ENCODE results near the gene APH1A.
"Not testable (repeated sequence)": the region's sequence is repeated elsewhere in the genome, so short reads cannot be mapped to it uniquely, and the experiment has no call there.

APH1A gene

DNA sequence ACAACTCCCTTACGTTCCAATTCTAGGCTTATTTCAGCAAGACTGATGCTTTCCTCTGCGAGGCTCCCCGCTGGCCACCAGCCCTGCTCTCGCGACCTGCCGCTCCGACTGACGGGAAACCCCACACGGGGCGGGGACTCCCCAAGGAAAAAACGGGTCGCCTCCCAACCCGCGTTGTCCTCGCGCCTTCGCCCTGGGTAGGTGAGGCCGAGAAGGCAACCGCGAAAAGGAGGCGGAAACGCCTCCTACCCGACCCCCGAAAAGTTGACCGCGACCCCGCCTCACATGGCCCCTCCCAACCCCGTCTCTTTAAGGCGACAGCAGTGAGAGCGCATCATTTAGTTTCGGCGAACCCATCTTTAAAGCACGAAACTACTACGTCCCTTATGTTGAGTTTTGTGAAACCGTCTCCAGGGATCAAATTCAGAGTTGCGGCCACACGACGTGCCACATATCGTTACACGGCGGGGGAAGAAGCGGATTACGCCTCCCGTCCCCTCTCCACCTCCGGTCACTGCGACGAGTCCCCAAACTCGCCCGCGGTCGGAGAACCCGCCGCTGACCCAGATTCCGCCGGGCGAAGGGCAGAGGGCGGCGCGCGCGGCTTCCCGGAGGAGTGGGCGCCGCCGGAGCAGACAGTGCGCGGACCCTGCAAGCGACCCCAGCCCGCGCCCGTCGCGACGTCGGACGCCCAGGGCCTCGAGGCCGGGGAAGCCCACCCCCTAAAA, 34.1 kb downstream of the APH1A start:
- Histone ChIP-seq H3K4me1 (ENCODE audit: control insufficient read depth in 1 of 2, insufficient read depth in 2 of 2, low read length in 2 of 2) (peaks cover 5 to 12% of the 10 kb centered on the region in 2 donors), H3K9me3 (ENCODE audit: control insufficient read depth in 1 of 2, low read length in 2 of 2) (no peaks in the 10 kb centered on the region), H3K27me3 (ENCODE audit: control insufficient read depth in 1 of 2, insufficient read depth in 2 of 2, low read length in 2 of 2) (no peaks in the 10 kb centered on the region), H3K27ac (ENCODE audit: low read depth, low read length) (peak overlapping the region; percentile 95), H3K4me3 (ENCODE audit: low read depth in 1 of 2, low read length in 2 of 2) (peak overlapping the region; percentile 83 to 99), H3K9ac (ENCODE audit: low read depth in 1 of 2, low read length in 2 of 2) (peak overlapping the region; percentile 91), H3K36me3 (ENCODE audit: control insufficient read depth in 1 of 2, insufficient read depth in 2 of 2, low read length in 2 of 2) (no peaks in the 10 kb centered on the region)

- Histone ChIP-seq H3K27ac (ENCODE audit: low read depth, low read length) (peak overlapping the region; percentile 95), H3K9ac (ENCODE audit: low read depth in 1 of 2, low read length in 2 of 2) (peak overlapping the region; percentile 91), H3K4me1 (ENCODE audit: control insufficient read depth in 1 of 2, insufficient read depth in 2 of 2, low read length in 2 of 2) (peaks cover 5 to 12% of the 10 kb centered on the region in 2 donors), H3K4me3 (ENCODE audit: low read depth in 1 of 2, low read length in 2 of 2) (peak overlapping the region; percentile 83 to 99), H3K9me3 (ENCODE audit: control insufficient read depth in 1 of 2, low read length in 2 of 2) (no peaks in the 10 kb centered on the region), H3K27me3 (ENCODE audit: control insufficient read depth in 1 of 2, insufficient read depth in 2 of 2, low read length in 2 of 2) (no peaks in the 10 kb centered on the region), H3K36me3 (ENCODE audit: control insufficient read depth in 1 of 2, insufficient read depth in 2 of 2, low read length in 2 of 2) (no peaks in the 10 kb centered on the region)
Measured at GRCh38 chr1:150234309-150234565, 34.6 kb downstream of the APH1A start.

DNA sequence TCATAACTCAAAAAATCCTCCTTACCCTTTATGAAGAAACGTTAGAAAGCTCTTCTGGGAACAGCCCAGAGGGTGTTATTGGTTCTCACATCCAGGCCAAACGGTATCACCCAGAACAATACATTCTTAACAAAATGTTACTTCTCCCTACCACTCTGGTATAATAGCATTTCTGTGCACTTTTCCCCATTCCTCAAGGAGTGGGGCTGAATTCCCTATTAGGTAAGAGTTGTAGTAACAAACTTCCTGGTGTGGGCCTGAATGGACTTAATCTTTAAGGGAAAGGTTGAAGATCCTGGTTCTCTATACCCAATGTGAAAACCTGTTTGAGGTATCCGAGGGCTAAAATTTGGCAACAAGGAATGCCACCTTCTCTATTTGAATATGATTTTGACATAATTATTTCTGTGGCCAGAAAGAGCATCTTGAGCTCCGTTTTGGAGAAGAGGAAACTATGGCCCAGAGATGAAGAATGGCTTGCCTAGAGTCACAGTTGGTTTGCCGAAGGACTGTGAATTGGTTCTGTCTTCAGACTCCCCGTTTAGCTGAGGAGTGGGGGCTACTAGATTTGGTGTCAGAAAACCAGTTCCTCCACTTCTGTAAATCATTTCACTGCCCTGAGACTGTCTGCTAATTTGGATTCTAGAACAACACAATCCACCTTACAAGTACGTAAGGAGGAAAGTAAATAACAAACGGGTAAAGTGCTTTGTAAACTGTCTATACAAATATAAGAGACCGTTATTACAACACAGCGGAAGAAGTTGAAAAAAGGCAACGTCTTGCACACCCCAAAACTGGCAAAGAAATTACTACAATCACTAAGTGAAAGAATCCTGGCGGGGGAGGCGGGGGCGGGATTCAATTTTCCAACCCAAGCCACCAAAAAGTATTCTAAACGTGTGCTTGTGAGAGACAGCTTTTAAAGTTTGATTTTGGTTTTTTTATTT, 35.2 kb downstream of the APH1A start:
- peak overlapping the region; percentile 21 to 39 for H3K9ac ChIP-seq (ENCODE audit: low read depth in 1 of 2, low read length in 2 of 2)
- H3K9me3 ChIP-seq (ENCODE audit: control insufficient read depth in 1 of 2, low read length in 2 of 2) = no peaks in the 10 kb centered on the region
- peaks cover 5 to 12% of the 10 kb centered on the region in 2 donors for H3K4me1 ChIP-seq (ENCODE audit: control insufficient read depth in 1 of 2, insufficient read depth in 2 of 2, low read length in 2 of 2)
- H3K27ac ChIP-seq (ENCODE audit: low read depth, low read length) = peak overlapping the region; percentile 7
- H3K27me3 ChIP-seq (ENCODE audit: control insufficient read depth in 1 of 2, insufficient read depth in 2 of 2, low read length in 2 of 2) = no peaks in the 10 kb centered on the region
- H3K36me3 ChIP-seq (ENCODE audit: control insufficient read depth in 1 of 2, insufficient read depth in 2 of 2, low read length in 2 of 2) = no peaks in the 10 kb centered on the region
- peak overlapping the region; percentile 83 to 99 for H3K4me3 ChIP-seq (ENCODE audit: low read depth in 1 of 2, low read length in 2 of 2)

DNA sequence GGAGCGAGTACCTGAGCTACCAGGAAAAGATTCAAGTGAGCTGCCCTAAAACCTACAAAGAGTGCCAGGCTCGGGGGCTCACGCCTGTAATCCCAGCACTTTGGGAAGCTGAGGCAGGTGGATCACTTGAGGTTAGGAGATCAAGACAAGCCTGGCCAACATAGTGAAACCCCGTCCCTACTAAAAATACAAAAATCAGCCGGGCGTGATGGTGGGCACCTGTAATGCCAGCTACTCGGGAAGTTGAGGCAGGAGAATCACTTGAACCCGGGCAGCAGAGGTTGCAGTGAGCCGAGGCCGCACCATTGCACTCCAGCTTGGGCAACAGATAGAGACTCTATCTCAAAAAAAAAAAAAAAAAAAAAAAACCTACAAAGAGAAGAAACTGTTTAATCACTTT, 35.9 kb downstream of the APH1A start:
- not testable (repeated sequence) for H3K9me3 ChIP-seq (ENCODE audit: control insufficient read depth in 1 of 2, low read length in 2 of 2); H3K4me3 ChIP-seq (ENCODE audit: low read depth in 1 of 2, low read length in 2 of 2); H3K27me3 ChIP-seq (ENCODE audit: control insufficient read depth in 1 of 2, insufficient read depth in 2 of 2, low read length in 2 of 2); H3K27ac ChIP-seq (ENCODE audit: low read depth, low read length); H3K36me3 ChIP-seq (ENCODE audit: control insufficient read depth in 1 of 2, insufficient read depth in 2 of 2, low read length in 2 of 2); H3K9ac ChIP-seq (ENCODE audit: low read depth in 1 of 2, low read length in 2 of 2)
- peaks cover 5 to 12% of the 10 kb centered on the region in 2 donors for H3K4me1 ChIP-seq (ENCODE audit: control insufficient read depth in 1 of 2, insufficient read depth in 2 of 2, low read length in 2 of 2)

DNA sequence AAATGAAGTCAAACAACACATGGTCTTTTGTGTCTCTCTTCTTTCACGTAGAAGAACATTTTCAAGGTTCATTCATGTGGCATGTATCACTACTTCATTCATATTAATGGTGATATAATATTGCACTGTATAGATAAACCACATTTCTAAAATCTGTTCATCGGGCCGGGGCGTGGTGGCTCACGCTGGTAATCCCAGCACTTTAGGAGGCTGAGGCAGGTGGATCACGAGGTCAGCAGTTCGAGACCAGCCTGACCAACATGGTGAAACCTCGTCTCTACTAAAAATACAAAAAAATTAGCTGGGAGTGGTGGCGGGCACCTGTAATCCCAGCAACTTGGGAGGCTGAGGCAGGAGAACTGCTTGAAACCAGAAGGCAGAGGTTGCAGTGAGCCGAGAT, 40.6 kb downstream of the APH1A start:
- H3K36me3 ChIP-seq (ENCODE audit: control insufficient read depth in 1 of 2, insufficient read depth in 2 of 2, low read length in 2 of 2) = peaks cover 6 to 36% of the 10 kb centered on the region in 2 donors

GRCh38 chr1:150227228-150227627, 41.6 kb downstream of the APH1A start:
- Histone ChIP-seq H3K4me3 (ENCODE audit: low read depth in 1 of 2, low read length in 2 of 2) (no peak overlapping the region), H3K36me3 (ENCODE audit: control insufficient read depth in 1 of 2, insufficient read depth in 2 of 2, low read length in 2 of 2) (peaks cover 6 to 36% of the 10 kb centered on the region in 2 donors), H3K4me1 (ENCODE audit: control insufficient read depth in 1 of 2, insufficient read depth in 2 of 2, low read length in 2 of 2) (no peaks in the 10 kb centered on the region), H3K27me3 (ENCODE audit: control insufficient read depth in 1 of 2, insufficient read depth in 2 of 2, low read length in 2 of 2) (no peaks in the 10 kb centered on the region), H3K9me3 (ENCODE audit: control insufficient read depth in 1 of 2, low read length in 2 of 2) (no peaks in the 10 kb centered on the region), H3K27ac (ENCODE audit: low read depth, low read length) (no peak overlapping the region), H3K9ac (ENCODE audit: low read depth in 1 of 2, low read length in 2 of 2) (no peak overlapping the region)

More for the DNA sequence above, 40.6 kb downstream of the APH1A start:
- not testable (repeated sequence) for H3K4me3 ChIP-seq (ENCODE audit: low read depth in 1 of 2, low read length in 2 of 2); H3K9me3 ChIP-seq (ENCODE audit: control insufficient read depth in 1 of 2, low read length in 2 of 2); H3K27ac ChIP-seq (ENCODE audit: low read depth, low read length); H3K27me3 ChIP-seq (ENCODE audit: control insufficient read depth in 1 of 2, insufficient read depth in 2 of 2, low read length in 2 of 2); H3K4me1 ChIP-seq (ENCODE audit: control insufficient read depth in 1 of 2, insufficient read depth in 2 of 2, low read length in 2 of 2); H3K9ac ChIP-seq (ENCODE audit: low read depth in 1 of 2, low read length in 2 of 2)

- H3K9me3 ChIP-seq (ENCODE audit: control insufficient read depth in 1 of 2, low read length in 2 of 2) = no peaks in the 10 kb centered on the region
- H3K27me3 ChIP-seq (ENCODE audit: control insufficient read depth in 1 of 2, insufficient read depth in 2 of 2, low read length in 2 of 2) = no peaks in the 10 kb centered on the region
- H3K4me3 ChIP-seq (ENCODE audit: low read depth in 1 of 2, low read length in 2 of 2) = no peak overlapping the region
- no peak overlapping the region for H3K9ac ChIP-seq (ENCODE audit: low read depth in 1 of 2, low read length in 2 of 2)
- peaks cover 6 to 36% of the 10 kb centered on the region in 2 donors for H3K36me3 ChIP-seq (ENCODE audit: control insufficient read depth in 1 of 2, insufficient read depth in 2 of 2, low read length in 2 of 2)
- H3K4me1 ChIP-seq (ENCODE audit: control insufficient read depth in 1 of 2, insufficient read depth in 2 of 2, low read length in 2 of 2) = no peaks in the 10 kb centered on the region
- H3K27ac ChIP-seq (ENCODE audit: low read depth, low read length) = no peak overlapping the region
Measured at GRCh38 chr1:150226486-150226885, 42.3 kb downstream of the APH1A start.

DNA sequence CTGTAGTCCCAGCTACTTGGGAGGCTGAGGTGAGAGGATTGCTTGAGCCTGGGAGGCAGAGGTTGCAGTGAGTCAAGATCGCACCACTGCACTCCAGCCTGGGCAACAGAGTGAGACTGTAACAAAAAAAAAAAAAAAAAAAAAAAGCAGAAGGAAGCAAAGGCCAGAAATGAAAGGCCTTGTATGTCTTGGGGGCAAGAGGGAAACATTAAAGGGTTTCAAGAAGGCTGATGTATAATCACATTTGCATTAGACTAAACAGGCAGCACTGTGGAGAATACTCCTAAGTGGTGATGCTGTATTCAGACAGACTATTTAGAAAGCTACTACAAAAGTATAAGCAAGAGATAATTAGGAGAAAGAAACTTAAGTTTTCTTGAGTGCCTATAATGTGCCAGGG, 43.3 kb downstream of the APH1A start:
- Histone ChIP-seq H3K36me3 (ENCODE audit: control insufficient read depth in 1 of 2, insufficient read depth in 2 of 2, low read length in 2 of 2) (peaks cover 6 to 38% of the 10 kb centered on the region in 2 donors), H3K9me3 (ENCODE audit: control insufficient read depth in 1 of 2, low read length in 2 of 2) (no peaks in the 10 kb centered on the region), H3K27ac (ENCODE audit: low read depth, low read length) (no peak overlapping the region)

GRCh38 chr1:150224983-150225382, 43.8 kb downstream of the APH1A start:
- Histone ChIP-seq H3K36me3 (ENCODE audit: control insufficient read depth in 1 of 2, insufficient read depth in 2 of 2, low read length in 2 of 2) (peaks cover 6 to 43% of the 10 kb centered on the region in 2 donors), H3K4me1 (ENCODE audit: control insufficient read depth in 1 of 2, insufficient read depth in 2 of 2, low read length in 2 of 2) (no peaks in the 10 kb centered on the region), H3K27ac (ENCODE audit: low read depth, low read length) (no peak overlapping the region), H3K9me3 (ENCODE audit: control insufficient read depth in 1 of 2, low read length in 2 of 2) (no peaks in the 10 kb centered on the region), H3K4me3 (ENCODE audit: low read depth in 1 of 2, low read length in 2 of 2) (no peak overlapping the region), H3K27me3 (ENCODE audit: control insufficient read depth in 1 of 2, insufficient read depth in 2 of 2, low read length in 2 of 2) (no peaks in the 10 kb centered on the region), H3K9ac (ENCODE audit: low read depth in 1 of 2, low read length in 2 of 2) (no peak overlapping the region)

More for the DNA sequence above, 43.3 kb downstream of the APH1A start:
- H3K4me1 ChIP-seq (ENCODE audit: control insufficient read depth in 1 of 2, insufficient read depth in 2 of 2, low read length in 2 of 2) = no peaks in the 10 kb centered on the region
- no peaks in the 10 kb centered on the region for H3K27me3 ChIP-seq (ENCODE audit: control insufficient read depth in 1 of 2, insufficient read depth in 2 of 2, low read length in 2 of 2)
- no peak overlapping the region for H3K4me3 ChIP-seq (ENCODE audit: low read depth in 1 of 2, low read length in 2 of 2)
- H3K9ac ChIP-seq (ENCODE audit: low read depth in 1 of 2, low read length in 2 of 2) = no peak overlapping the region

DNA sequence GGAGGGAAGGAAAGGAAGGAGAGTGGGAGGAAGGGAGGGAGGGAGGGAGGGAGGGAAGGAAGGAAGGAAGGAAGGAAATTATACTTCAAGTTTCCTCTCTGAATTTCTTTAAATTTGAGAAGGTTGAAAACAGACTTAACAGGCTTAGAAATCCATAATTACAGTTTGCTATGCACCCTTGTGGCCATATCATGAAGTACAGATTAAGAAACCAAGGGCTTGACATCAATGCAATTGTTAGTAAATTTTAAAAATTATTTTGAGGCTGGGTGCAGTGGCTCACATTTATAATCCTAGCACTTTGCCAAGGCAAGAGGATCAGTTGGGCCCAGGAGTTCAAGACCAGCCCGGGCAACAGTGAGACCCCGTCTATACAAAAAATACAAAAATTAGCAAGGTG, 47.3 kb downstream of the APH1A start:
- Histone ChIP-seq H3K27me3 (ENCODE audit: control insufficient read depth in 1 of 2, insufficient read depth in 2 of 2, low read length in 2 of 2) (no peaks in the 10 kb centered on the region), H3K4me1 (ENCODE audit: control insufficient read depth in 1 of 2, insufficient read depth in 2 of 2, low read length in 2 of 2) (no peaks in the 10 kb centered on the region), H3K36me3 (ENCODE audit: control insufficient read depth in 1 of 2, insufficient read depth in 2 of 2, low read length in 2 of 2) (peaks cover 3 to 31% of the 10 kb centered on the region in 2 donors), H3K9ac (ENCODE audit: low read depth in 1 of 2, low read length in 2 of 2) (no peak overlapping the region), H3K27ac (ENCODE audit: low read depth, low read length) (no peak overlapping the region), H3K4me3 (ENCODE audit: low read depth in 1 of 2, low read length in 2 of 2) (no peak overlapping the region), H3K9me3 (ENCODE audit: control insufficient read depth in 1 of 2, low read length in 2 of 2) (no peaks in the 10 kb centered on the region)

Data from duodenal mucosa (tissue), 2 donors.